Measurements from ENCODE around the gene MST1. TPM values are rescaled to one million over a fixed set of nuclear protein-coding genes. Genes with fewer than 3 reads are reported as not detected.

Gene MST1
- total and polyA plus RNA-seq, 2 of the 4 experiments (the other 2 are of a cell fraction): 1.3 to 13.0 TPM

DNA sequence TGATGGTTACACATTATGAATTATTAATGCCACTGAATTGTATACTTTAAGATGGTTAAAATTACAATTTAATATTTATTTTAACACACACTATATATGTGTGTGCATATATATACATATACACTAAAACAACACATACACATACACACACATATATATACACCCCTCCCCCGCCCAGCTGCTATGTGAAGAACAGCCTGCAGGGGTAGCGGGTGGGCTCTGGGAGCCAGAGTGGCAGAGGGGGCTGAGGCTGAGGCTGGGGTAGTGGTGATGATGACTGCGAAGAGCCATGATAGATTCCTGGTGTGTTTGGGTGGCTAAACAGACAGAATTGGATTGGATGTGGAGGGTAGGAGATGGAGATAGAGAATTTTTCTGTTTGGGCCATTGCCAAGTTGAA, 54.5 kb downstream of the MST1 start:
- DNase-seq (no peak), ATAC-seq (ENCODE audit: low read depth) (no peak)
- in situ Hi-C loops (cut with MboI; ENCODE audit: low sequenced_read_pairs): no loop called here

More for the DNA sequence above, 54.5 kb downstream of the MST1 start:
- Histone ChIP-seq H3K4ac (ENCODE audit: low read depth, low read length) (no peak overlapping the region), H3K79me1 (ENCODE audit: low read depth in 1 of 2, low read length in 2 of 2) (no peaks in the 10 kb centered on the region), H3K36me3 (ENCODE audit: control insufficient read depth, insufficient read depth, low read length) (no peaks in the 10 kb centered on the region), H3K14ac (replicated peaks; ENCODE audit: low read depth, low read length) (no peak overlapping the region), H2AK9ac (replicated peaks; ENCODE audit: low read depth, low read length, poor library complexity) (no peak overlapping the region), H3K4me3 (ENCODE audit: insufficient read depth, low read depth, low read length) (no peak overlapping the region), H3K27ac (ENCODE audit: insufficient read depth, low read length) (no peak overlapping the region), H2AK5ac (ENCODE audit: low read depth, low read length) (no peak overlapping the region), H2BK15ac (ENCODE audit: low read depth, low read length) (no peak overlapping the region), H3K9me1 (ENCODE audit: insufficient read depth, low read length) (no peaks in the 10 kb centered on the region), H3K23ac (ENCODE audit: low read depth, low read length) (no peak overlapping the region), H3K4me2 (ENCODE audit: low read depth, low read length) (no peak overlapping the region), H2BK5ac (ENCODE audit: low read depth, low read length, poor library complexity, severe bottlenecking) (no peak overlapping the region), H4K91ac (ENCODE audit: insufficient read depth, low read depth, low read length) (no peak overlapping the region), H3K27me3 (ENCODE audit: control insufficient read depth, insufficient read depth, low read length) (peaks cover 22% of the 10 kb centered on the region), H4K20me1 (ENCODE audit: insufficient read depth, low read length) (no peaks in the 10 kb centered on the region), H2BK120ac (ENCODE audit: low read depth, low read length) (no peak overlapping the region), H3K9me3 (ENCODE audit: control insufficient read depth, insufficient read depth, low read length) (peaks cover 2% of the 10 kb centered on the region; the same call in 1 of the 2 replicates), H3K18ac (ENCODE audit: low read depth, low read length) (no peak overlapping the region), H3K56ac (ENCODE audit: extremely low read depth, insufficient read depth, low read length) (no peak overlapping the region), H4K8ac (ENCODE audit: low read depth in 2 of 2, low read length in 2 of 2) (no peak overlapping the region), H3K9ac (ENCODE audit: low read depth, low read length) (no peak overlapping the region), H3K4me1 (ENCODE audit: control insufficient read depth, insufficient read depth, low read length) (peaks cover 3% of the 10 kb centered on the region; the same call in 1 of the 2 replicates), H2AFZ (replicated peaks; ENCODE audit: low read length, poor library complexity) (no peak overlapping the region), H4K5ac (ENCODE audit: low read depth, low read length) (no peak overlapping the region), H2BK20ac (ENCODE audit: low read depth, low read length) (no peak overlapping the region)
- dilution Hi-C loops (cut with HindIII; ENCODE audit: low sequenced_read_pairs, unreplicated experiment) (no loop called here), intact Hi-C loops (cut with micrococcal nuclease) (no loop called here)
- ChIA-PET POLR2A (ENCODE audit: unreplicated experiment) (no interaction called here), CTCF (no interaction called here)
- TF ChIP-seq CEBPB (IDR thresholded peaks at IDR 0.05; ENCODE audit: low read depth, low read length) (no peak), MXI1 (IDR thresholded peaks at IDR 0.05; ENCODE audit: borderline replicate concordance, low read depth, low read length) (no peak), FOS (IDR thresholded peaks at IDR 0.05; ENCODE audit: low read depth, low read length) (no peak), POLR2A (IDR thresholded peaks at IDR 0.05; ENCODE audit: low read depth, low read length) (no peak), CHD1 (IDR thresholded peaks at IDR 0.05; ENCODE audit: low read depth, low read length) (no peak), NFE2L2 (IDR thresholded peaks at IDR 0.05; ENCODE audit: low read depth, low read length) (no peak), SMC3 (IDR thresholded peaks at IDR 0.05; ENCODE audit: low read depth, low read length) (no peak), MAZ (IDR thresholded peaks at IDR 0.05; ENCODE audit: borderline replicate concordance, low read depth, low read length) (no peak), RCOR1 (IDR thresholded peaks at IDR 0.05; ENCODE audit: insufficient replicate concordance, low read length) (no peak), RFX5 (IDR thresholded peaks at IDR 0.05; ENCODE audit: low read depth, low read length) (no peak), ELK1 (IDR thresholded peaks at IDR 0.05; ENCODE audit: borderline replicate concordance, low read depth, low read length) (no peak)
- TF ChIP-seq, protein P1, sequence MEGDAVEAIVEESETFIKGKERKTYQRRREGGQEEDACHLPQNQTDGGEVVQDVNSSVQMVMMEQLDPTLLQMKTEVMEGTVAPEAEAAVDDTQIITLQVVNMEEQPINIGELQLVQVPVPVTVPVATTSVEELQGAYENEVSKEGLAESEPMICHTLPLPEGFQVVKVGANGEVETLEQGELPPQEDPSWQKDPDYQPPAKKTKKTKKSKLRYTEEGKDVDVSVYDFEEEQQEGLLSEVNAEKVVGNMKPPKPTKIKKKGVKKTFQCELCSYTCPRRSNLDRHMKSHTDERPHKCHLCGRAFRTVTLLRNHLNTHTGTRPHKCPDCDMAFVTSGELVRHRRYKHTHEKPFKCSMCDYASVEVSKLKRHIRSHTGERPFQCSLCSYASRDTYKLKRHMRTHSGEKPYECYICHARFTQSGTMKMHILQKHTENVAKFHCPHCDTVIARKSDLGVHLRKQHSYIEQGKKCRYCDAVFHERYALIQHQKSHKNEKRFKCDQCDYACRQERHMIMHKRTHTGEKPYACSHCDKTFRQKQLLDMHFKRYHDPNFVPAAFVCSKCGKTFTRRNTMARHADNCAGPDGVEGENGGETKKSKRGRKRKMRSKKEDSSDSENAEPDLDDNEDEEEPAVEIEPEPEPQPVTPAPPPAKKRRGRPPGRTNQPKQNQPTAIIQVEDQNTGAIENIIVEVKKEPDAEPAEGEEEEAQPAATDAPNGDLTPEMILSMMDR (conservative IDR thresholded peaks at IDR 0.05; ENCODE audit: low read depth, low read length): no peak
- TF ChIP-seq, protein P2, sequence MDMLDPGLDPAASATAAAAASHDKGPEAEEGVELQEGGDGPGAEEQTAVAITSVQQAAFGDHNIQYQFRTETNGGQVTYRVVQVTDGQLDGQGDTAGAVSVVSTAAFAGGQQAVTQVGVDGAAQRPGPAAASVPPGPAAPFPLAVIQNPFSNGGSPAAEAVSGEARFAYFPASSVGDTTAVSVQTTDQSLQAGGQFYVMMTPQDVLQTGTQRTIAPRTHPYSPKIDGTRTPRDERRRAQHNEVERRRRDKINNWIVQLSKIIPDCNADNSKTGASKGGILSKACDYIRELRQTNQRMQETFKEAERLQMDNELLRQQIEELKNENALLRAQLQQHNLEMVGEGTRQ (IDR thresholded peaks at IDR 0.05; ENCODE audit: low read depth, low read length): no peak
- 54% methylated on average over 2 of the region's 3 CpGs; no CpG with 5 or more reads in 1 of the 2 experiments for WGBS, 2 experiments (ENCODE audit: extremely low coverage in 2 of 2, insufficient read length in 1 of 2)
- BruUV-seq (replicated peaks): no TSS peak
